Prostate gland (tissue), 2 donors: ENCODE data around the gene PCDHB12.
"Not testable (repeated sequence)": the region's sequence is repeated elsewhere in the genome, so short reads cannot be mapped to it uniquely, and the experiment has no call there.

Source experiments
- POLR2A ChIP-seq: fragments of 450-650 bp; IDR thresholded peaks from one replicate; pipeline ENCODE4 v1.6.1; 2016; ENCODE audit warnings: antibody characterized with exemption, mild to moderate bottlenecking
- POLR2AphosphoS5 ChIP-seq: sonication (generic); formaldehyde crosslinking; IDR thresholded peaks from one replicate; pipeline ENCODE4 v1.6.1; 2017; ENCODE audit warnings: antibody characterized with exemption
- TF ChIP-seq, protein P1 (sequence below), 4 experiments: fragments of 200-600 bp in 2 of 4; fragments of 450-650 bp in 2 of 4; sonication (generic) in 2 of 4; IDR thresholded peaks; 1 replicate in 3 of 4; 2 replicates in 1 of 4; pipeline ENCODE4 v1.5.1; 2016 to 2019; ENCODE audit warnings: antibody characterized with exemption in 4 of 4, mild to moderate bottlenecking in 2 of 4, moderate library complexity in 2 of 4

DNA sequence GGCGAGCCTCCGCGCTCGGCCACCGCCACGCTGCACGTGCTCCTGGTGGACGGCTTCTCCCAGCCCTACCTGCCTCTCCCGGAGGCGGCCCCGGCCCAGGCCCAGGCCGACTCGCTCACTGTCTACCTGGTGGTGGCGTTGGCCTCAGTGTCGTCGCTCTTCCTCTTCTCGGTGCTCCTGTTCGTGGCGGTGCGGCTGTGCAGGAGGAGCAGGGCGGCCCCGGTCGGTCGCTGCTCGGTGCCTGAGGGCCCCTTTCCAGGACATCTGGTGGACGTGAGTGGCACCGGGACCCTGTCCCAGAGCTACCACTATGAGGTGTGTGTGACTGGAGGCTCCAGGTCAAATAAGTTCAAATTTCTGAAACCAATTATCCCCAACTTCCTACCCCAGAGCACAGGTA lies 2.3 kb downstream of the PCDHB12 start:
- not testable (repeated sequence) for TF ChIP-seq POLR2A, POLR2AphosphoS5
- TF ChIP-seq, protein P1, sequence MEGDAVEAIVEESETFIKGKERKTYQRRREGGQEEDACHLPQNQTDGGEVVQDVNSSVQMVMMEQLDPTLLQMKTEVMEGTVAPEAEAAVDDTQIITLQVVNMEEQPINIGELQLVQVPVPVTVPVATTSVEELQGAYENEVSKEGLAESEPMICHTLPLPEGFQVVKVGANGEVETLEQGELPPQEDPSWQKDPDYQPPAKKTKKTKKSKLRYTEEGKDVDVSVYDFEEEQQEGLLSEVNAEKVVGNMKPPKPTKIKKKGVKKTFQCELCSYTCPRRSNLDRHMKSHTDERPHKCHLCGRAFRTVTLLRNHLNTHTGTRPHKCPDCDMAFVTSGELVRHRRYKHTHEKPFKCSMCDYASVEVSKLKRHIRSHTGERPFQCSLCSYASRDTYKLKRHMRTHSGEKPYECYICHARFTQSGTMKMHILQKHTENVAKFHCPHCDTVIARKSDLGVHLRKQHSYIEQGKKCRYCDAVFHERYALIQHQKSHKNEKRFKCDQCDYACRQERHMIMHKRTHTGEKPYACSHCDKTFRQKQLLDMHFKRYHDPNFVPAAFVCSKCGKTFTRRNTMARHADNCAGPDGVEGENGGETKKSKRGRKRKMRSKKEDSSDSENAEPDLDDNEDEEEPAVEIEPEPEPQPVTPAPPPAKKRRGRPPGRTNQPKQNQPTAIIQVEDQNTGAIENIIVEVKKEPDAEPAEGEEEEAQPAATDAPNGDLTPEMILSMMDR (IDR thresholded peaks at IDR 0.05): not testable (repeated sequence)
